HG03159 (cell line): ENCODE measurements around the gene SAPCD1.
A peak's percentile ranks its signal among the peaks of the same experiment; 100 is the strongest.

Experiments
- ATAC-seq: cut with Tn5 transposase; IDR thresholded peaks from one replicate; pipeline ENCODE4 v1.9.1; 2021; ENCODE audit warnings: mild to moderate bottlenecking, moderate library complexity; ENCODE audit not compliant: unreplicated experiment

The SAPCD1 gene

GRCh38 chr6:31762356-31762755, at the start of gene SAPCD1:
Gene SAPCD1 (plus strand): TSS chr6:31762656. CDS start chr6:31763055, 399 bp downstream.
- ATAC-seq: no peak

GRCh38 chr6:31713465-31713864, 49.0 kb upstream of the SAPCD1 start:
- no peak for ATAC-seq

GRCh38 chr6:31713991-31714684, 48.3 kb upstream of the SAPCD1 start:
- no peak for ATAC-seq

GRCh38 chr6:31715022-31715958, 47.2 kb upstream of the SAPCD1 start, which contains the start of gene LY6G6D:
Gene LY6G6D (plus strand): TSS chr6:31715348. CDS start chr6:31715356, 8 bp downstream.
- no peak for ATAC-seq

- no peak for ATAC-seq
Measured at GRCh38 chr6:31717499-31718222, 44.8 kb upstream of the SAPCD1 start.

GRCh38 chr6:31718265-31718664, 44.2 kb upstream of the SAPCD1 start:
- no peak for ATAC-seq

- ATAC-seq: no peak
Measured at GRCh38 chr6:31719001-31719400, 43.5 kb upstream of the SAPCD1 start.

- no peak for ATAC-seq
Measured at GRCh38 chr6:31720196-31720770, 42.2 kb upstream of the SAPCD1 start.

GRCh38 chr6:31721351-31722020, 41.0 kb upstream of the SAPCD1 start, which contains the start of gene LY6G6C:
Gene LY6G6C (minus strand): TSS chr6:31721746. CDS start chr6:31721679, 67 bp downstream.
- ATAC-seq: no peak

GRCh38 chr6:31722173-31722572, 40.3 kb upstream of the SAPCD1 start:
- ATAC-seq: no peak

GRCh38 chr6:31723245-31723979, 39.0 kb upstream of the SAPCD1 start, which contains the start of gene MPIG6B:
Gene MPIG6B (plus strand): TSS chr6:31723373. CDS start chr6:31723384, 11 bp downstream.
- no peak for ATAC-seq

GRCh38 chr6:31723980-31724691, 38.3 kb upstream of the SAPCD1 start:
- ATAC-seq: no peak

GRCh38 chr6:31725502-31726350, 36.7 kb upstream of the SAPCD1 start:
- no peak for ATAC-seq

GRCh38 chr6:31727034-31727716, 35.3 kb upstream of the SAPCD1 start:
- peak; percentile 52 for ATAC-seq

GRCh38 chr6:31727717-31728671, 34.5 kb upstream of the SAPCD1 start:
- no peak for ATAC-seq
